GM12878 (cell line): Measurements from ENCODE around the gene ZNG1A. TPM values are rescaled to one million over a fixed set of nuclear protein-coding genes. Genes with fewer than 3 reads are reported as not detected.

Experiments used
- ATAC-seq: fragments of 200-7000 bp; cut with Tn5 transposase; 3 replicates; pipeline ENCODE4 v1.9.1; 2020; ENCODE audit warnings: mild to moderate bottlenecking, moderate library complexity
- BruUV-seq: library from RNA; stranded (reverse); fragments of 400-500 nt; replicated peaks from 2 replicates; lab custom pipeline; 2021; lab: Mats Ljungman, UMichigan
- CTCF ChIA-PET: fragments of 300-600 bp; sonication (Branson Sonifier 250); formaldehyde crosslinking; extraction: SDS; loops from one replicate; lab custom pipeline; 2021; ENCODE audit warnings: inconsistent platforms; lab: Yijun Ruan, JAX
- POLR2A ChIA-PET: fragments of 350-600 bp; formaldehyde crosslinking; extraction: SDS; loops from one replicate; lab custom pipeline; 2021; ENCODE audit warnings: inconsistent platforms; lab: Charles Lee
- RAD21 ChIA-PET: fragments of 300-600 bp; sonication (Branson Sonifier 250); formaldehyde crosslinking; loops from one replicate; lab custom pipeline; 2023; ENCODE audit warnings: antibody characterized with exemption; ENCODE audit not compliant: unreplicated experiment; lab: Charles Lee
- SMC1A ChIA-PET: fragments of 300-600 bp; sonication (Branson Sonifier 250); formaldehyde crosslinking; loops from one replicate; lab custom pipeline; 2023; ENCODE audit not compliant: unreplicated experiment, uncharacterized antibody; lab: Charles Lee
- DNase-seq: peaks from one replicate; pipeline ENCODE4 v3.0.0-alpha.2; 2011; ENCODE audit warnings: low read depth, low spot score
- FAIRE-seq: peaks from 3 replicates; lab custom pipeline; 2011; peaks lifted over from hg19 to GRCh38; lab: Jason Lieb, UNC
- H2AFZ ChIP-seq: 2 replicates; pipeline ENCODE4 v1.6.0; 2011; ENCODE audit warnings: low read depth, low read length, control low read depth; ENCODE audit not compliant: control insufficient read depth
- H3K27ac ChIP-seq: 2 replicates; pipeline ENCODE4 v1.5.1; 2011; ENCODE audit warnings: control low read depth; ENCODE audit not compliant: control insufficient read depth, insufficient read depth
- H3K27me3 ChIP-seq, 2 experiments: replicated peaks in 1 of 2; 2 replicates each; pipeline versions ENCODE4 v1.6.0 to v1.6.1; 2011; ENCODE audit warnings: low read length in 1 of 2; ENCODE audit not compliant: control insufficient read depth in 2 of 2, insufficient read depth in 2 of 2
- H3K36me3 ChIP-seq, 2 experiments: 2 replicates each; pipeline ENCODE4 v1.5.1; 2011; ENCODE audit warnings: low read length in 1 of 2; ENCODE audit not compliant: control insufficient read depth in 2 of 2, insufficient read depth in 2 of 2
- H3K4me1 ChIP-seq: 2 replicates; pipeline ENCODE4 v1.6.1; 2011; ENCODE audit warnings: mild to moderate bottlenecking, low read length, moderate library complexity, mixed read lengths; ENCODE audit not compliant: control insufficient read depth, insufficient read depth
- H3K4me2 ChIP-seq: 2 replicates; pipeline ENCODE4 v1.6.0; 2011; ENCODE audit warnings: control low read depth; ENCODE audit not compliant: control insufficient read depth, insufficient read depth
- H3K4me3 ChIP-seq: fragments of 200-600 bp; sonication (generic); 2 replicates; pipeline ENCODE4 v1.5.1; 2016
- H3K79me2 ChIP-seq: 2 replicates; pipeline ENCODE4 v1.6.0; 2011; ENCODE audit warnings: low read length; ENCODE audit not compliant: control insufficient read depth, insufficient read depth
- H3K9ac ChIP-seq: 2 replicates; pipeline ENCODE4 v1.8.0; 2011; ENCODE audit warnings: low read length, control low read depth, mixed read lengths; ENCODE audit not compliant: control insufficient read depth, insufficient read depth
- H3K9me3 ChIP-seq: replicated peaks from 3 replicates; pipeline ENCODE4 v1.5.1; 2011; ENCODE audit warnings: mild to moderate bottlenecking, low read length; ENCODE audit not compliant: control insufficient read depth, insufficient read depth
- H4K20me1 ChIP-seq: 2 replicates; pipeline ENCODE4 v1.6.0; 2011; ENCODE audit not compliant: control insufficient read depth, insufficient read depth
- CREB1 ChIP-seq: IDR thresholded peaks from 2 replicates; pipeline ENCODE4 v1.6.1; 2012; ENCODE audit warnings: low read depth, mild to moderate bottlenecking, inconsistent platforms
- CUX1 ChIP-seq: IDR thresholded peaks from 2 replicates; pipeline ENCODE4 v1.6.1; 2012; ENCODE audit warnings: improper control_type of control experiment, low read depth, low read length; ENCODE audit not compliant: insufficient replicate concordance
- FOXK2 ChIP-seq: fragments of 450-650 bp; IDR thresholded peaks from 2 replicates; pipeline ENCODE4 v1.6.1; 2017; ENCODE audit warnings: mild to moderate bottlenecking, moderate library complexity
- HDAC6 ChIP-seq: fragments of 200-600 bp; sonication (generic); IDR thresholded peaks from one replicate; pipeline ENCODE4 v1.8.0; 2017; ENCODE audit warnings: antibody characterized with exemption; ENCODE audit not compliant: unreplicated experiment
- IKZF1 ChIP-seq: fragments of 450-650 bp; conservative IDR thresholded peaks from 2 replicates; pipeline ENCODE4 v1.6.1; 2017; ENCODE audit warnings: antibody characterized with exemption, mild to moderate bottlenecking
- JUND ChIP-seq: IDR thresholded peaks from 2 replicates; pipeline ENCODE4 v1.6.1; 2012; ENCODE audit warnings: low read depth, mild to moderate bottlenecking, low read length, improper control_type of control experiment, moderate library complexity
- KLF5 ChIP-seq: fragments of 450-650 bp; IDR thresholded peaks from 2 replicates; pipeline ENCODE4 v1.6.1; 2014; ENCODE audit warnings: mild to moderate bottlenecking; ENCODE audit not compliant: partially characterized antibody
- LARP7 ChIP-seq: fragments of 450-650 bp; IDR thresholded peaks from 2 replicates; pipeline ENCODE4 v1.6.1; 2017; ENCODE audit warnings: mild to moderate bottlenecking
- MEF2B ChIP-seq: fragments of 450-650 bp; IDR thresholded peaks from 2 replicates; pipeline ENCODE4 v1.6.1; 2018; ENCODE audit warnings: mild to moderate bottlenecking, moderate library complexity; ENCODE audit not compliant: partially characterized antibody, poor library complexity, severe bottlenecking
- MYC ChIP-seq: IDR thresholded peaks from 2 replicates; pipeline ENCODE4 v1.6.1; 2011; ENCODE audit warnings: mild to moderate bottlenecking, low read length, moderate library complexity, inconsistent platforms; ENCODE audit not compliant: insufficient read depth, insufficient replicate concordance, insufficient read length, severe bottlenecking
- NRF1 ChIP-seq: conservative IDR thresholded peaks from 2 replicates; pipeline ENCODE4 v1.6.1; 2011; ENCODE audit warnings: mild to moderate bottlenecking, low read depth, low read length, improper control_type of control experiment
- PAX8 ChIP-seq: fragments of 450-650 bp; IDR thresholded peaks from 2 replicates; pipeline ENCODE4 v1.6.1; 2017; ENCODE audit warnings: mild to moderate bottlenecking, moderate library complexity
- RCOR1 ChIP-seq: conservative IDR thresholded peaks from 2 replicates; pipeline ENCODE4 v1.6.1; 2012; ENCODE audit warnings: low read depth, low read length, improper control_type of control experiment
- RUNX3 ChIP-seq: IDR thresholded peaks from 2 replicates; pipeline ENCODE4 v1.6.1; 2012; ENCODE audit warnings: low read length, inconsistent platforms
- SMARCA5 ChIP-seq: fragments of 450-650 bp; IDR thresholded peaks from 2 replicates; pipeline ENCODE4 v1.6.1; 2017; ENCODE audit warnings: mild to moderate bottlenecking
- USF2 ChIP-seq: IDR thresholded peaks from 2 replicates; pipeline ENCODE4 v1.6.1; 2011; ENCODE audit warnings: low read depth, low read length, improper control_type of control experiment, borderline replicate concordance
- ZSCAN29 ChIP-seq: fragments of 450-650 bp; IDR thresholded peaks from 2 replicates; pipeline ENCODE4 v1.6.1; 2017; ENCODE audit warnings: mild to moderate bottlenecking, moderate library complexity
- WGBS: methylation state at CpG from one replicate; pipeline ENCODE4 v1.1.6; 2016; ENCODE audit warnings: low lambda C conversion rate; ENCODE audit not compliant: insufficient replicate concordance, insufficient coverage; ENCODE audit errors: missing lambda C conversion rate; 5-methylcytosine and 5-hydroxymethylcytosine counted together
- in situ Hi-C: fragments of 300-500 bp; cut with MboI; formaldehyde crosslinking; loops from 9 replicates; pipeline ENCODE4 v1.14.3; 2018; ENCODE audit warnings: mixed read lengths
- intact Hi-C: fragments of 100-400 bp; cut with micrococcal nuclease; formaldehyde crosslinking; loops from one replicate; pipeline ENCODE4 v1.14.2; 2022; ENCODE audit not compliant: unreplicated experiment
- polyA plus RNA-seq, 11 experiments: library from polyadenylated mRNA; depleted of rRNA in 4 of 11; unstranded in 6 of 11; stranded (reverse) in 5 of 11; fragments of >200 nt; fragmentation: Nextera tagmentation in 4 of 11; fragmentation: Illumina TruSeq in 1 of 11; extraction: Ambion mirVana in 4 of 11; extraction: Trizol in 1 of 11; gene quantifications; 1 replicate in 1 of 11; 2 replicates in 10 of 11; pipeline versions ENCODE4 v1.2.1 to v1.2.3, GENCODE V29; 2011 to 2016; ENCODE audit warnings: inconsistent platforms in 2 of 11, missing spikeins in 2 of 11, low read depth in 1 of 11
- total RNA-seq, 4 experiments: library from RNA; depleted of rRNA in 3 of 4; stranded (reverse); fragments of >200 nt in 3 of 4; fragmentation: Illumina TruSeq in 1 of 4; extraction: Trizol in 1 of 4; gene quantifications; 2 replicates each; pipeline versions ENCODE4 v1.2.1 to v1.2.3, GENCODE V29; 2013 to 2021

The ZNG1A gene
- total and polyA plus RNA-seq, 10 of the 15 experiments (the other 5 are each of a cell fraction or from before 2014, with no cell fraction given), result 48.0 to 179 (median 96.7) TPM

GRCh38 chr9:217950-218349, 39.1 kb upstream of the ZNG1A start:
- Histone ChIP-seq H3K9me3 (no peaks in the 10 kb centered on the region), H3K27ac (no peak overlapping the region), H4K20me1 (no peaks in the 10 kb centered on the region), H3K9ac (no peak overlapping the region), H3K36me3 (no peaks in the 10 kb centered on the region), H3K27me3 (no peaks in the 10 kb centered on the region; a peak in 1 of 4 replicates)
- SMC1A ChIA-PET, result no interaction called here
- no peak for FAIRE-seq
- intact Hi-C loops, result no loop called here
- ATAC-seq, result no peak
- no TSS peak for BruUV-seq
- 84% methylated on average over 2 of the region's 2 CpGs for WGBS
- no peak for TF ChIP-seq SMARCA5
- TF ChIP-seq FOXK2, result no peak
- TF ChIP-seq JUND, result no peak
- TF ChIP-seq MYC, result no peak
- TF ChIP-seq NRF1, result no peak
- no peak for TF ChIP-seq HDAC6
- TF ChIP-seq CREB1, result no peak
- TF ChIP-seq LARP7, result no peak
- no peak for TF ChIP-seq RCOR1
- no peak for TF ChIP-seq ZSCAN29
- TF ChIP-seq MEF2B, result no peak
- TF ChIP-seq IKZF1, result no peak
- no peak for TF ChIP-seq CUX1
- no peak for TF ChIP-seq RUNX3
- no peak for TF ChIP-seq PAX8
- TF ChIP-seq KLF5, result no peak
- TF ChIP-seq USF2, result no peak
- TF ChIP-seq, all 136 proteins: peak for 0
- peaks cover 3% of the 10 kb centered on the region; the same call in 1 of the 2 replicates for H3K4me1 ChIP-seq
- H3K4me2 ChIP-seq, result no peak overlapping the region
- ChIA-PET POLR2A (no interaction called here), RAD21 (no interaction called here), CTCF (no interaction called here)
- H3K4me3 ChIP-seq, result no peak overlapping the region
- in situ Hi-C loops, result no loop called here
- H3K79me2 ChIP-seq, result no peaks in the 10 kb centered on the region; the same call in 1 of the 2 replicates
- no peak for DNase-seq
- no peak overlapping the region for H2AFZ ChIP-seq
